GM11168 (cell line): ENCODE results near the gene STARD3NL.

Source experiments
- in situ Hi-C: fragments of 300-500 bp; cut with MboI; formaldehyde crosslinking; loops from one replicate; pipeline ENCODE4 v1.12.0; 2022; ENCODE audit warnings: low sequenced_read_pairs; ENCODE audit not compliant: unreplicated experiment

The STARD3NL gene

GRCh38 chr7:38181111-38181510 is 3.1 kb downstream of the STARD3NL start:
- in situ Hi-C loops, result no loop called here

GRCh38 chr7:38182450-38182849 is 4.4 kb downstream of the STARD3NL start:
- in situ Hi-C loops, result no loop called here

- in situ Hi-C loops, result no loop called here
These were observed 7.6 kb downstream of the STARD3NL start for GRCh38 chr7:38185395-38186307.

GRCh38 chr7:38186593-38187314 is 8.7 kb downstream of the STARD3NL start:
- in situ Hi-C loops, result no loop called here

GRCh38 chr7:38187794-38188440 is 9.9 kb downstream of the STARD3NL start:
- in situ Hi-C loops, result no loop called here

GRCh38 chr7:38189231-38189938 is 11.3 kb downstream of the STARD3NL start:
- in situ Hi-C loops, result no loop called here

- in situ Hi-C loops, result no loop called here
These were observed 12.0 kb downstream of the STARD3NL start for GRCh38 chr7:38190011-38190410.

- in situ Hi-C loops, result no loop called here
These were observed 13.7 kb downstream of the STARD3NL start for GRCh38 chr7:38191791-38192190.

GRCh38 chr7:38192327-38192726 is 14.3 kb downstream of the STARD3NL start:
- in situ Hi-C loops, result no loop called here

GRCh38 chr7:38195804-38196595 is 18.0 kb downstream of the STARD3NL start:
- in situ Hi-C loops, result no loop called here

- in situ Hi-C loops, result no loop called here
These were observed 20.3 kb downstream of the STARD3NL start for GRCh38 chr7:38198366-38198765.

- in situ Hi-C loops, result no loop called here
These were observed 21.1 kb downstream of the STARD3NL start for GRCh38 chr7:38199154-38199553.

- in situ Hi-C loops, result loop anchor here (25.0 kb wide), 1 partner anchor 287 kb away; the partner anchor contains the start of genes EPDR1 and SFRP4
These were observed 21.7 kb downstream of the STARD3NL start for GRCh38 chr7:38199782-38200181.

GRCh38 chr7:38206071-38206470 is 28.0 kb downstream of the STARD3NL start:
- in situ Hi-C loops, result loop anchor here (25.0 kb wide), 1 partner anchor 294 kb away; the partner anchor contains the start of genes EPDR1 and SFRP4

- in situ Hi-C loops, result loop anchor here (25.0 kb wide), 1 partner anchor 296 kb away; the partner anchor contains the start of genes EPDR1 and SFRP4
These were observed 29.8 kb downstream of the STARD3NL start for GRCh38 chr7:38207843-38208242.

- in situ Hi-C loops, result loop anchor here (25.0 kb wide), 1 partner anchor 299 kb away; the partner anchor contains the start of genes EPDR1 and SFRP4
These were observed 33.4 kb downstream of the STARD3NL start for GRCh38 chr7:38211486-38211885.

GRCh38 chr7:38211940-38212339 is 33.9 kb downstream of the STARD3NL start:
- in situ Hi-C loops, result loop anchor here (25.0 kb wide), 1 partner anchor 300 kb away; the partner anchor contains the start of genes EPDR1 and SFRP4

GRCh38 chr7:38215115-38215514 is 37.1 kb downstream of the STARD3NL start:
- in situ Hi-C loops, result loop anchor here (25.0 kb wide), 1 partner anchor 303 kb away; the partner anchor contains the start of genes EPDR1 and SFRP4
